Nephron (organoid): ENCODE results near the gene CCM2L.
"Not testable (repeated sequence)": the region's sequence is repeated elsewhere in the genome, so short reads cannot be mapped to it uniquely, and the experiment has no call there.

ENCODE experiments used
- H3K27ac Mint-ChIP-seq, 3 experiments: 2 replicates each; pipeline ENCODE4 v1.8.0; 2020; ENCODE audit warnings: mixed read lengths in 3 of 3, mild to moderate bottlenecking in 2 of 3, moderate library complexity in 1 of 3
- H3K27me3 Mint-ChIP-seq: 2 replicates; pipeline ENCODE4 v1.8.0; 2021; ENCODE audit warnings: low read depth, mild to moderate bottlenecking, moderate library complexity, mixed read lengths
- H3K36me3 Mint-ChIP-seq: 2 replicates; pipeline ENCODE4 v1.8.0; 2020; ENCODE audit warnings: low read depth, mixed read lengths
- H3K4me1 Mint-ChIP-seq: 2 replicates; pipeline ENCODE4 v1.8.0; 2020; ENCODE audit warnings: mixed read lengths
- H3K4me3 Mint-ChIP-seq, 3 experiments: 2 replicates each; pipeline ENCODE4 v1.8.0; 2020; ENCODE audit warnings: mild to moderate bottlenecking in 3 of 3, mixed read lengths in 3 of 3, moderate library complexity in 2 of 3
- H3K9me3 Mint-ChIP-seq: 2 replicates; pipeline ENCODE4 v1.8.0; 2020; ENCODE audit warnings: mixed read lengths
- CTCF ChIP-seq, 3 experiments: fragments of 200-600 bp; sonication (generic); IDR thresholded peaks; one replicate each; pipeline ENCODE4 v1.5.0; 2021; ENCODE audit warnings: antibody characterized with exemption in 3 of 3; ENCODE audit not compliant: unreplicated experiment in 3 of 3

CCM2L gene

GRCh38 chr20:32033316-32033715, 23.1 kb downstream of the CCM2L start:
- H3K36me3 Mint-ChIP-seq, result no peaks in the 10 kb centered on the region
- TF ChIP-seq CTCF (IDR thresholded peaks at IDR 0.05; ENCODE audit: unreplicated experiment in 3 of 3), result no peak
- no peak overlapping the region for H3K4me3 Mint-ChIP-seq
- peaks cover 40% of the 10 kb centered on the region for H3K27me3 Mint-ChIP-seq
- no peaks in the 10 kb centered on the region for H3K9me3 Mint-ChIP-seq
- no peak overlapping the region for H3K27ac Mint-ChIP-seq
- peaks cover 6% of the 10 kb centered on the region for H3K4me1 Mint-ChIP-seq

GRCh38 chr20:32033721-32034120, 23.5 kb downstream of the CCM2L start:
- H3K27me3 Mint-ChIP-seq, result peaks cover 40% of the 10 kb centered on the region
- not testable (repeated sequence) for H3K4me1 Mint-ChIP-seq, H3K9me3 Mint-ChIP-seq, H3K36me3 Mint-ChIP-seq, H3K4me3 Mint-ChIP-seq, H3K27ac Mint-ChIP-seq

GRCh38 chr20:32034581-32035425, 24.6 kb downstream of the CCM2L start:
- Mint-ChIP-seq H3K4me1 (no peaks in the 10 kb centered on the region), H3K36me3 (no peaks in the 10 kb centered on the region), H3K27me3 (peaks cover 40% of the 10 kb centered on the region), H3K9me3 (no peaks in the 10 kb centered on the region), H3K4me3 (no peak overlapping the region), H3K27ac (no peak overlapping the region)
- TF ChIP-seq CTCF (IDR thresholded peaks at IDR 0.05; ENCODE audit: unreplicated experiment in 3 of 3), result no peak

- TF ChIP-seq CTCF (IDR thresholded peaks at IDR 0.05; ENCODE audit: unreplicated experiment in 3 of 3), result no peak
- Mint-ChIP-seq H3K27me3 (peaks cover 36% of the 10 kb centered on the region), H3K4me1 (no peaks in the 10 kb centered on the region)
These were observed 25.2 kb downstream of the CCM2L start for GRCh38 chr20:32035426-32035779.

GRCh38 chr20:32036252-32036651, 26.0 kb downstream of the CCM2L start:
- no peak overlapping the region for H3K4me3 Mint-ChIP-seq
- no peaks in the 10 kb centered on the region for H3K36me3 Mint-ChIP-seq
- H3K27ac Mint-ChIP-seq, result no peak overlapping the region
- peaks cover 36% of the 10 kb centered on the region for H3K27me3 Mint-ChIP-seq
- no peaks in the 10 kb centered on the region for H3K9me3 Mint-ChIP-seq
- H3K4me1 Mint-ChIP-seq, result peaks cover 5% of the 10 kb centered on the region
- no peak for TF ChIP-seq CTCF (IDR thresholded peaks at IDR 0.05; ENCODE audit: unreplicated experiment in 3 of 3)

More at GRCh38 chr20:32035426-32035779, 25.2 kb downstream of the CCM2L start:
- no peaks in the 10 kb centered on the region for H3K36me3 Mint-ChIP-seq
- H3K9me3 Mint-ChIP-seq, result no peaks in the 10 kb centered on the region
- no peak overlapping the region for H3K4me3 Mint-ChIP-seq
- no peak overlapping the region for H3K27ac Mint-ChIP-seq

GRCh38 chr20:32036716-32037485, 26.7 kb downstream of the CCM2L start:
- Mint-ChIP-seq H3K4me1 (peaks cover 5% of the 10 kb centered on the region), H3K36me3 (no peaks in the 10 kb centered on the region), H3K4me3 (no peak overlapping the region), H3K27me3 (peaks cover 36% of the 10 kb centered on the region), H3K9me3 (no peaks in the 10 kb centered on the region), H3K27ac (no peak overlapping the region)
- no peak for TF ChIP-seq CTCF (IDR thresholded peaks at IDR 0.05; ENCODE audit: unreplicated experiment in 3 of 3)
